GM23338 (cell line): ENCODE measurements around the gene COL18A1. TPM values are rescaled to one million over a fixed set of nuclear protein-coding genes. Genes with fewer than 3 reads are reported as not detected.
"Not testable (repeated sequence)": the region's sequence is repeated elsewhere in the genome, so short reads cannot be mapped to it uniquely, and the experiment has no call there.

ENCODE experiments used
- ATAC-seq: fragments of 200-7000 bp; cut with Tn5 transposase; 3 replicates; pipeline ENCODE4 v1.9.1; 2020
- DNase-seq: peaks from one replicate; pipeline ENCODE4 v3.0.0-alpha.2; 2015; ENCODE audit warnings: low spot score
- H2AFZ ChIP-seq: fragments of 200-600 bp; sonication (generic); 2 replicates; pipeline ENCODE4 v1.8.0; 2016; ENCODE audit warnings: antibody characterized with exemption, mild to moderate bottlenecking, moderate library complexity
- H3F3A ChIP-seq: fragments of 200-600 bp; sonication (generic); replicated peaks from 2 replicates; pipeline ENCODE4 v1.8.0; 2017; ENCODE audit warnings: antibody characterized with exemption, mixed run types, low read depth
- H3K27ac ChIP-seq: fragments of 200-600 bp; sonication (generic); 2 replicates; pipeline ENCODE4 v1.6.1; 2016; ENCODE audit warnings: low read depth
- H3K27me3 ChIP-seq: fragments of 200-600 bp; sonication (generic); 2 replicates; pipeline ENCODE4 v1.8.0; 2016; ENCODE audit warnings: mild to moderate bottlenecking, mixed run types, moderate library complexity; ENCODE audit not compliant: insufficient read depth
- H3K36me3 ChIP-seq: fragments of 200-600 bp; sonication (generic); 2 replicates; pipeline ENCODE4 v1.8.0; 2016; ENCODE audit warnings: mild to moderate bottlenecking; ENCODE audit not compliant: insufficient read depth
- H3K4me1 ChIP-seq: fragments of 200-600 bp; sonication (generic); 2 replicates; pipeline ENCODE4 v1.8.0; 2016; ENCODE audit warnings: mild to moderate bottlenecking, moderate library complexity; ENCODE audit not compliant: insufficient read depth
- H3K4me2 ChIP-seq: fragments of 200-600 bp; sonication (generic); 2 replicates; pipeline ENCODE4 v1.7.1; 2017; ENCODE audit warnings: mixed run types
- H3K4me3 ChIP-seq: fragments of 200-600 bp; sonication (generic); 2 replicates; pipeline ENCODE4 v1.6.1; 2016; ENCODE audit warnings: mixed run types
- H3K79me2 ChIP-seq: fragments of 200-600 bp; sonication (generic); replicated peaks from 2 replicates; pipeline ENCODE4 v1.8.0; 2017; ENCODE audit warnings: mild to moderate bottlenecking; ENCODE audit not compliant: insufficient read depth
- H3K9me2 ChIP-seq: fragments of 200-600 bp; sonication (generic); 2 replicates; pipeline ENCODE4 v1.8.0; 2017; ENCODE audit not compliant: insufficient read depth
- H4K20me1 ChIP-seq: fragments of 200-600 bp; sonication (generic); replicated peaks from 2 replicates; pipeline ENCODE4 v1.8.0; 2017; ENCODE audit warnings: mild to moderate bottlenecking; ENCODE audit not compliant: insufficient read depth
- H3K27ac Mint-ChIP-seq: 2 replicates; pipeline ENCODE4 v1.8.0; 2020; ENCODE audit warnings: inconsistent platforms, mild to moderate bottlenecking, moderate library complexity, mixed read lengths
- H3K27me3 Mint-ChIP-seq: 3 replicates; pipeline ENCODE4 v1.8.0; 2022; ENCODE audit warnings: low read depth, mild to moderate bottlenecking, moderate library complexity, mixed read lengths, inconsistent platforms; ENCODE audit not compliant: insufficient read depth, poor library complexity
- H3K36me3 Mint-ChIP-seq: 3 replicates; pipeline ENCODE4 v1.8.0; 2021; ENCODE audit warnings: low read depth, mild to moderate bottlenecking, inconsistent platforms, moderate library complexity, mixed read lengths
- H3K4me1 Mint-ChIP-seq: 3 replicates; pipeline ENCODE4 v1.8.0; 2020; ENCODE audit warnings: mild to moderate bottlenecking, inconsistent platforms, mixed read lengths
- H3K4me3 Mint-ChIP-seq: 3 replicates; pipeline ENCODE4 v1.8.0; 2021; ENCODE audit warnings: moderate library complexity, mild to moderate bottlenecking, inconsistent platforms, mixed read lengths
- H3K9me3 Mint-ChIP-seq: 3 replicates; pipeline ENCODE4 v1.8.0; 2020; ENCODE audit warnings: moderate library complexity, mild to moderate bottlenecking, inconsistent platforms, mixed read lengths
- EZH2phosphoT487 ChIP-seq: fragments of 200-600 bp; sonication (generic); IDR thresholded peaks from one replicate; pipeline ENCODE4 v1.8.1; 2018; ENCODE audit warnings: antibody characterized with exemption; ENCODE audit not compliant: unreplicated experiment
- polyA plus RNA-seq: library from polyadenylated mRNA; unstranded; fragments of >200 nt; fragmentation: Nextera tagmentation; extraction: Ambion mirVana; gene quantifications from 2 replicates; pipeline ENCODE4 v1.2.1, GENCODE V29; 2016
- total RNA-seq: library from RNA; depleted of rRNA; stranded (reverse); fragments of >200 nt; shearing (Covaris generic); gene quantifications from 2 replicates; pipeline ENCODE4 v1.2.3, GENCODE V29; 2014
- TF ChIP-seq, protein P1 (sequence below): fragments of 250-450 bp; sonication (Bioruptor Pico); IDR thresholded peaks from 2 replicates; pipeline ENCODE4 v1.5.0; 2020; ENCODE audit warnings: mild to moderate bottlenecking, moderate library complexity
- TF ChIP-seq, protein P2 (sequence below), 2 experiments: fragments of 200-600 bp in 1 of 2; sonication (generic) in 1 of 2; conservative IDR thresholded peaks; 2 replicates each; pipeline versions ENCODE4 v1.5.1 to v1.6.1; 2016 to 2017; ENCODE audit warnings: antibody characterized with exemption in 2 of 2, low read depth in 2 of 2, mild to moderate bottlenecking in 2 of 2, moderate library complexity in 1 of 2

COL18A1 gene
- total and polyA plus RNA-seq, 2 experiments from 2014 or later: 38.4 to 430 TPM

DNA sequence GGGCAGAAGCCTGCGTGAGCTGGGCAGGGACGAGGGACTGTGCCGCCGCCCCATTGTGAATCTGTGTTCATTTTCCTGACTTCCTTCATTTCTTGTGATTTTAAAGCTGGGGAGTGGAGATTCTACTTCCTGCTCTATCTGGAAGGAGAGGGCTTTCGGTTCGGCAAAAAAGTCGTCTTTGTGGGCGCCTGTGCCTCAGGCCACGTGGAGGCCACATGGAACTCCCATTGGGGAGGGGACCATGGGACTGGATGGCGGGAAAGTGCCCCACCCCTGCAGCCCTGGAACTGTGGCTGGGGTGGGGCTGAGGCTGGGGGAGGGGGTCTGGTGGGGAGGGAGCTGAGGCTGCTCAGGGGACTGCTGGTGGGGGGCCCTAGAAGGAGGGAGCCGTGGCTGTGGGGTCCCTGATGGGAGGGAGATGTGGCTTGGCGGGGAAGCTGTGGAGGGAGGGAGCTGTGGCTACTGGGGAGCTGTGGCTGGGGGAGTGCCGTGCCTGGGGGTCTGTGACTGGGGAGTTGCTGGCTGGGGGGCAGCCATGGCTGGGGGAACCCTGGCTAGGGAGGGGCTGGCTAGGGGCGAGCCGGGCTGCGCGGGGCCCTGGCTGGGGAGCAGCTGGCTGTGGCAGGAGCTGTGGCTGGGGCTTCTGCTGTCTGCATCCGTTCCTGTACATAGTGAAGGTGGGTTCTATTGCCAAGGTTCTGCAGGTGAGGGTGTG lies 31.5 kb downstream of the COL18A1 start (continued):
- TF ChIP-seq, protein P1, sequence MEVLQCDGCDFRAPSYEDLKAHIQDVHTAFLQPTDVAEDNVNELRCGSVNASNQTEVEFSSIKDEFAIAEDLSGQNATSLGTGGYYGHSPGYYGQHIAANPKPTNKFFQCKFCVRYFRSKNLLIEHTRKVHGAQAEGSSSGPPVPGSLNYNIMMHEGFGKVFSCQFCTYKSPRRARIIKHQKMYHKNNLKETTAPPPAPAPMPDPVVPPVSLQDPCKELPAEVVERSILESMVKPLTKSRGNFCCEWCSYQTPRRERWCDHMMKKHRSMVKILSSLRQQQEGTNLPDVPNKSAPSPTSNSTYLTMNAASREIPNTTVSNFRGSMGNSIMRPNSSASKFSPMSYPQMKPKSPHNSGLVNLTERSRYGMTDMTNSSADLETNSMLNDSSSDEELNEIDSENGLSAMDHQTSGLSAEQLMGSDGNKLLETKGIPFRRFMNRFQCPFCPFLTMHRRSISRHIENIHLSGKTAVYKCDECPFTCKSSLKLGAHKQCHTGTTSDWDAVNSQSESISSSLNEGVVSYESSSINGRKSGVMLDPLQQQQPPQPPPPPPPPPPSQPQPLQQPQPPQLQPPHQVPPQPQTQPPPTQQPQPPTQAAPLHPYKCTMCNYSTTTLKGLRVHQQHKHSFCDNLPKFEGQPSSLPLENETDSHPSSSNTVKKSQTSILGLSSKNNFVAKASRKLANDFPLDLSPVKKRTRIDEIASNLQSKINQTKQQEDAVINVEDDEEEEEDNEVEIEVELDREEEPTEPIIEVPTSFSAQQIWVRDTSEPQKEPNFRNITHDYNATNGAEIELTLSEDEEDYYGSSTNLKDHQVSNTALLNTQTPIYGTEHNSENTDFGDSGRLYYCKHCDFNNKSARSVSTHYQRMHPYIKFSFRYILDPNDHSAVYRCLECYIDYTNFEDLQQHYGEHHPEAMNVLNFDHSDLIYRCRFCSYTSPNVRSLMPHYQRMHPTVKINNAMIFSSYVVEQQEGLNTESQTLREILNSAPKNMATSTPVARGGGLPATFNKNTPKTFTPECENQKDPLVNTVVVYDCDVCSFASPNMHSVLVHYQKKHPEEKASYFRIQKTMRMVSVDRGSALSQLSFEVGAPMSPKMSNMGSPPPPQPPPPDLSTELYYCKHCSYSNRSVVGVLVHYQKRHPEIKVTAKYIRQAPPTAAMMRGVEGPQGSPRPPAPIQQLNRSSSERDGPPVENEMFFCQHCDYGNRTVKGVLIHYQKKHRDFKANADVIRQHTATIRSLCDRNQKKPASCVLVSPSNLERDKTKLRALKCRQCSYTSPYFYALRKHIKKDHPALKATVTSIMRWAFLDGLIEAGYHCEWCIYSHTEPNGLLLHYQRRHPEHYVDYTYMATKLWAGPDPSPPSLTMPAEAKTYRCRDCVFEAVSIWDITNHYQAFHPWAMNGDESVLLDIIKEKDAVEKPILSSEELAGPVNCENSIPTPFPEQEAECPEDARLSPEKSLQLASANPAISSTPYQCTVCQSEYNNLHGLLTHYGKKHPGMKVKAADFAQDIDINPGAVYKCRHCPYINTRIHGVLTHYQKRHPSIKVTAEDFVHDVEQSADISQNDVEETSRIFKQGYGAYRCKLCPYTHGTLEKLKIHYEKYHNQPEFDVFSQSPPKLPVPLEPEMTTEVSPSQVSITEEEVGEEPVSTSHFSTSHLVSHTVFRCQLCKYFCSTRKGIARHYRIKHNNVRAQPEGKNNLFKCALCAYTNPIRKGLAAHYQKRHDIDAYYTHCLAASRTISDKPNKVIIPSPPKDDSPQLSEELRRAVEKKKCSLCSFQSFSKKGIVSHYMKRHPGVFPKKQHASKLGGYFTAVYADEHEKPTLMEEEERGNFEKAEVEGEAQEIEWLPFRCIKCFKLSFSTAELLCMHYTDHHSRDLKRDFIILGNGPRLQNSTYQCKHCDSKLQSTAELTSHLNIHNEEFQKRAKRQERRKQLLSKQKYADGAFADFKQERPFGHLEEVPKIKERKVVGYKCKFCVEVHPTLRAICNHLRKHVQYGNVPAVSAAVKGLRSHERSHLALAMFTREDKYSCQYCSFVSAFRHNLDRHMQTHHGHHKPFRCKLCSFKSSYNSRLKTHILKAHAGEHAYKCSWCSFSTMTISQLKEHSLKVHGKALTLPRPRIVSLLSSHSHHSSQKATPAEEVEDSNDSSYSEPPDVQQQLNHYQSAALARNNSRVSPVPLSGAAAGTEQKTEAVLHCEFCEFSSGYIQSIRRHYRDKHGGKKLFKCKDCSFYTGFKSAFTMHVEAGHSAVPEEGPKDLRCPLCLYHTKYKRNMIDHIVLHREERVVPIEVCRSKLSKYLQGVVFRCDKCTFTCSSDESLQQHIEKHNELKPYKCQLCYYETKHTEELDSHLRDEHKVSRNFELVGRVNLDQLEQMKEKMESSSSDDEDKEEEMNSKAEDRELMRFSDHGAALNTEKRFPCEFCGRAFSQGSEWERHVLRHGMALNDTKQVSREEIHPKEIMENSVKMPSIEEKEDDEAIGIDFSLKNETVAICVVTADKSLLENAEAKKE (CRISPR knock-in tag): no peak
- no peak for TF ChIP-seq EZH2phosphoT487
- TF ChIP-seq, protein P2, sequence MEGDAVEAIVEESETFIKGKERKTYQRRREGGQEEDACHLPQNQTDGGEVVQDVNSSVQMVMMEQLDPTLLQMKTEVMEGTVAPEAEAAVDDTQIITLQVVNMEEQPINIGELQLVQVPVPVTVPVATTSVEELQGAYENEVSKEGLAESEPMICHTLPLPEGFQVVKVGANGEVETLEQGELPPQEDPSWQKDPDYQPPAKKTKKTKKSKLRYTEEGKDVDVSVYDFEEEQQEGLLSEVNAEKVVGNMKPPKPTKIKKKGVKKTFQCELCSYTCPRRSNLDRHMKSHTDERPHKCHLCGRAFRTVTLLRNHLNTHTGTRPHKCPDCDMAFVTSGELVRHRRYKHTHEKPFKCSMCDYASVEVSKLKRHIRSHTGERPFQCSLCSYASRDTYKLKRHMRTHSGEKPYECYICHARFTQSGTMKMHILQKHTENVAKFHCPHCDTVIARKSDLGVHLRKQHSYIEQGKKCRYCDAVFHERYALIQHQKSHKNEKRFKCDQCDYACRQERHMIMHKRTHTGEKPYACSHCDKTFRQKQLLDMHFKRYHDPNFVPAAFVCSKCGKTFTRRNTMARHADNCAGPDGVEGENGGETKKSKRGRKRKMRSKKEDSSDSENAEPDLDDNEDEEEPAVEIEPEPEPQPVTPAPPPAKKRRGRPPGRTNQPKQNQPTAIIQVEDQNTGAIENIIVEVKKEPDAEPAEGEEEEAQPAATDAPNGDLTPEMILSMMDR (conservative IDR thresholded peaks at IDR 0.05; ENCODE audit: low read depth in 2 of 2): no peak

DNA sequence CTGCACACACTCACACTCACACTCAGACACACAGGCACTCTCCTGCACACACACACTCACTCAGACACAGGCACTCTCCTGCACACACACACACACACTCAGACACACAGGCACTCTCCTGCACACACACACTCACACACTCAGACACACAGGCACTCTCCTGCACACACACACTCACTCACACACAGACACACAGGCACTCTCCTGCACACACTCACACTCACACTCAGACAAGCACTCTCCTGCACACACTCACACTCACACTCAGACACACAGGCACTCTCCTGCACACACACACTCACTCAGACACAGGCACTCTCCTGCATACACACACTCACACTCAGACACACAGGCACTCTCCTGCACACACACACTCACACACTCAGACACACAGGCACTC lies 32.9 kb downstream of the COL18A1 start:
- peaks cover 18% of the 10 kb centered on the region; the same call in 1 of the 2 replicates for H4K20me1 ChIP-seq
- not testable (repeated sequence) for H3K27ac ChIP-seq, H2AFZ ChIP-seq, H3K4me2 ChIP-seq, H3K27ac Mint-ChIP-seq, H3K9me2 ChIP-seq, DNase-seq, H3K36me3 ChIP-seq, H3K4me3 Mint-ChIP-seq, H3K4me1 ChIP-seq, H3K4me3 ChIP-seq, H3K9me3 Mint-ChIP-seq, ATAC-seq, H3K27me3 ChIP-seq
- peaks cover 69% of the 10 kb centered on the region for H3K79me2 ChIP-seq
- Mint-ChIP-seq H3K27me3 (peaks cover 15% of the 10 kb centered on the region), H3K4me1 (peaks cover 33% of the 10 kb centered on the region), H3K36me3 (peaks cover 14% of the 10 kb centered on the region)
- H3F3A ChIP-seq: 0 out of 2 replicates have a peak, but pooled peaks cover 10% of the 10 kb centered on the region
